ENCODE data around the gene ADAMTSL1.

Gene ADAMTSL1

DNA sequence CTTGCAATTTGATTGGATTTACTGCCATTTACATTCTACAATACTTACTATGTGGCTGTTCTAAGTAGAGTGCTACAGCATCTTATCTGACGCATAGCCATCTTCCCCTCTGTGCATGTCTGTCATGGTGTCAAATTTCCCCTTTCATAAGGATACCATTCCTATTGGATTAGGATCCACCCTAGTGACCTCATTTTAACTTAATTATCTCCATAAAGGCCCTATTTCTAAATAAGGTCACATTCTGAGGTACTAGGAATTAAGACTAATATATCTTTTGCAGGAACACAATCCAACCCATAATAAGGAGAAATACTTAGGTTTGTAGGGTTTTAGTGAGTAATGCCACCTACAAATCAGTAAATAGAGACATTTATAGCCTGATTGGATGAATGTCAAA is 268.0 kb downstream of the ADAMTSL1 start:
- DNase-seq = no peak

DNA sequence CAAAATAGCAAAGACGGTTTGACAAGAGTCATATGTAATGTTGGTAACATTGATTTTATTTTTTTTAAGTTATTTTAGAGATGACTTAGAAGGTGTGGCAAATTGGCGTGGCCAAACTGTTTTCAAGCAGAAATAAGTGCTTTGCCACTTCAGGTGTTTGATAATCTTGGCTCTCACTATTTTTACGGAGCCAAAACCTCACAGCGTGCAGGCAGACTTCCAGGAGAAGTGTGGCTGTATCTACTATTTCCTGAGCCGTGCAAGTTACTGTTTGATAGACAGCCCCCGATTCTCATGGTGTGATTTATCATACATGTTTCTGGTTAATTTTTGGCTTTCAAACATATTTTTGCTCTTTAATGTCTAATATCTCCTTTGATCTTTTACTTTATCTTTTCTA is 269.5 kb downstream of the ADAMTSL1 start:
- DNase-seq = no peak

DNA sequence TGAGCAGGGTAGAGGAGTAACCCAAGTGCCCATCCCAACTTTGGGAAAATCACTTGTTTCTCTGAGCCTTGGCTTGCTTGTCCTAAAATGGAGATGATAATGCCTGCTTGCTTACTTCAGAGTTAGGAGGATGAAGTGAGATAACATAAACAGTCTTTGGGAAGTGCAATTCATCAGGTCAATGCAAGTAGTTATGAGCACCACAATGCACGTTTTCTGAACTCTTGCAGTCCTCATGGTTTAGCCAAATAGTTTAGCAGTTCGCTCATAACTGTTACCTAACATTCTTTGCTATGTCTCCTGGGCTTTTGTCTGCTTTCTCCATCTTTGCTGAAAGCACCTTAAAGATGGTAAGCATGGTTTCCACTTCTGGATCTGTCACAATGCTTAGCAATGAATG is 270.0 kb downstream of the ADAMTSL1 start:
- no peak for DNase-seq

DNA sequence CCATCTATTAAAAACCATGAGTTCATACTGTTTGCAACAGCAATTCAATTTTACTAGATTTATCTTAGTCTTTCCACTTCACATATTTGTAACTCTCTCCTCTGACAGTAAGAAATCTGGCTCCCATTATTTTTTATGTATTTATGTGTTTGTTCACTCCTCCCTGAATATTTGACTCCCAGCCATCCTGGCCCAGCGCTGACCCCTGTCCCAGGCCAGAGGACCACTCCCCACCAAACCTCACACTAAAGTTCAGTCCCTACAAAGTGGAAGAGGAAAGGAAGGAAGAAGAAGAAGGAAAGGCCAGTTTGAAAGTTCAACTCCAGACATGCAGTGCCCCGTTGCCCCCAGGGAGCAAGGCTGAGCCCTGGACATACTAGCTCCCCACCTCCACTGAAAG is 271.8 kb downstream of the ADAMTSL1 start:
- DNase-seq = no peak

DNA sequence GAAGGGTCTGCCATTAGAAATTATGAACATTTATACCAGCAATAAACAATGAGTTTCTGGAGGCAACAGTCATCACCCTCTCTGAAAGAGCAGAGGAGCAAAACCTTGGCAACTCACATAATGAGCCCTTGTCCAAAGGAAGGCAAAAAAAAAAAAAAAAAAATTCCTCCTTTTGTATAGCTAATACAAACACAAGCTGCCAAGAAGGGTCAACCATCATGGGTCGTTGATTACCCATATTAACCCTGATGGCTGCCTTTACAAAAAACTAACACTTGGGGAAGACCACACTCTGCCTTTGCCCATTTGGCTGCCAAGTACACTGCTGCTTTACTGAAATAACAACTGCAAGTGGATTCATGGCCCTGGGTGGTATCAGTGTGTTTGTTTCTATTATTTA is 272.7 kb downstream of the ADAMTSL1 start:
- peak in 7 of 14 donors; percentile 2 to 39 (median 16) for DNase-seq

DNA sequence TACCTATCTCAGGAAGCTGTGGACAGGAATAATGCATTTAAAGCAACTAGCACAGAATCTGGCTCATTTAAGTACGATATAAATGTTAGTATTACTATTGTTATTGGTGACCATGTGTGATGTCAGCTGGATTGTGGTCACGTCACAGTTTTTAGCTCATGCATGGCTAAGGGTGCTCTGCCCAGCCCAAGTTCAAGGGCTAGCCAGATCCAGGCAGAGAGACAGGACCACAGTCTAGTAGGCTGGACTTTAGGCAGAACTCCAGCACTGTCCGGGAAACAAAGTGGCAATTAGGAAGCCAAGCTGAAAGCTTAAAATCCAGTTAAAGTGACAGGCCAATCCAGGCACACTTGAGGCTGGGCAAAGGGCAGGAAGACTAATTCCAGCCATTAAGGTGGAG is 273.6 kb downstream of the ADAMTSL1 start:
- peak in 7 of 14 donors; percentile 2 to 60 (median 6) for DNase-seq

DNA sequence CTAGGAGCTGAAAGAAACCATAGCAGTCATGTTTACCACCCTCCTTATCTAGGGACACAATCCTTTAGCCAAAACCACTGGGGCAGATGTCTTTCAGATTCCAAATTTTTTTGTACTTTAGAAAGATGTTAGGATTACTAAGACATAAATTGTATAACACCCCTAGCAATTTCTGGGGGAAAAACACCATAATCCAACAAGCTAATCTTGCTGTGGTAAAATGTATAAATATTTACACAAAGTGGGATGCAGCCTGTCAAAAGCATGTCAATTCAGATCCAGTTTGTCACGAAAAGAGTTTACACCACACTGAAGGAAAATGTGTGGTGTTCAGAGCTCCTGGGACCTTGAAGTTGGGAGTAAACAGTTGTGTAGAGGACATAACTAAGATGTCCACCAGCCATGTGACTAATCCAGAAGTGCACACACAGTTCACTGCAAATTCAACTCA is 274.3 kb downstream of the ADAMTSL1 start:
- DNase-seq = no peak

DNA sequence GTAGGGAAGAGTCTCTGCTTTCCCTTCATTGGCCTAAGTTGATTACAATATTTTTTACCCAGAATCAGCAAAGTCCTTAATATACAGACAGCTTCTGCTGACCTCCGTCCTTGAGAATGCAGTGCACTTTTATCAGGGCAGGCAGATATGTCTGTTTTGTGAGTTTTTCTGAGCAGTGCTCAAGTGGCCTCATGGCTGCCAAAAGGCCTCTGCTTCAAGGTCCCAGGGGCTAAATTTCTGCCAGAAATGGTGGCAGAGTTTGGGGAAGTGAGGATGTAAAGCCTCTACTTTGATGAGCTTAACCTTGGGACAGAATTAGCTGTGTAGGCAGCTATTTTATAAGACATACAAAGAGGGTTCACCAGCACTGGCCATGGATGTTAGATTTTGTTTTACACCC is 275.8 kb downstream of the ADAMTSL1 start:
- DNase-seq = no peak

DNA sequence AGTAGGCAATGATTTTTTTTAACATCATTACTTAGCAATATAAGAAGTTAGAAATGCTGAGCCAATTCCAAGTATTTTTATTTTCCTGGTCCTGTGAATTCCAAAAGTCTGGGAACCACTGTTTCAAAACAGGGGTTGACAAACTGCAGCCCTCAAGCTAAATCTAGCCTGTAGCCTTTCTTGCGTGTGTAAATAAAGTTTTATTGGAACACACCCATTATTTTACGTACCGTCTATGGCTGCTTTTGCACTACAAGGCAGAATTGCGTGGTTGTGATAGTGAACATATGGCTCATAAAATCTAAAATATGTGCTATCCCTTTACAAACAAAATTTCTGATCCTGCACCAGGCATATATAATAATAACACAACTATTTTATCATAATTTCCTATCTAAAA is 280.0 kb downstream of the ADAMTSL1 start:
- DNase-seq = no peak

DNA sequence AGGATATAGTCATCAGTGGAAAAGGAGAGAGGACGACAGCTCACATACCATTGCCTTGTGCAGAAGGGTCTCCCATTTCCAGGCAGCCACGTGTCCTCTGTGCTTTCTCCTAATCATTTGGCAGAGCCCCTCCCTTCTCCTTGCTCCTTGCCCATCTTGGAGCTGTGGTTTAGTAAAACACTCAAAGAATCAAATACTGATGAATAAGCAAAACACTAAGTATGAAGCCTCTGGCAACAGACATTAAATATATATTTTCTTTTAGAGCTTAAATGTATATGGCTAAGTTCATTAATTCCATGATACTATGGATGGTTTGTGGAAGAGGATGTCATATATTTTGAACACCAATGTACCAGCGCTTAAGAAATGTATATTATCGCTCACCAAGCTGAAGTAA is 280.6 kb downstream of the ADAMTSL1 start:
- no peak for DNase-seq

DNA sequence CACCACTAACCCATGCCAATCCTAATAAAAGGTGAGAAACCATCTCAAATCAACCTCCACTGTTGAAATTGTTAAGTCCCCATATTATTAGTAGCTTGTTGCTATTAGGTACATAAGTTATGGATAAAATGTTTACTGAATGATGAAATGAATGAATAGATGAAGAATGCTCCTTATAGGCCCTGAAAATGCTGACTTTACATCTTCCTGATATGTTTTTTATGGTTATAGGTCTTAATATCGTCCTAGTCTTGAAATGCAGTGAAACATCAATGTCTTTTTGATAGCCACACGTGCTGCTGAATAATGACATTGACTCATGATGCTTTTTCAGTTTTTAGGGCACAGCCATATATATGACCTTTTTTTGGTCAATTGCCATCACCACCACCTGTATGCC is 281.3 kb downstream of the ADAMTSL1 start:
- no peak for DNase-seq

DNA sequence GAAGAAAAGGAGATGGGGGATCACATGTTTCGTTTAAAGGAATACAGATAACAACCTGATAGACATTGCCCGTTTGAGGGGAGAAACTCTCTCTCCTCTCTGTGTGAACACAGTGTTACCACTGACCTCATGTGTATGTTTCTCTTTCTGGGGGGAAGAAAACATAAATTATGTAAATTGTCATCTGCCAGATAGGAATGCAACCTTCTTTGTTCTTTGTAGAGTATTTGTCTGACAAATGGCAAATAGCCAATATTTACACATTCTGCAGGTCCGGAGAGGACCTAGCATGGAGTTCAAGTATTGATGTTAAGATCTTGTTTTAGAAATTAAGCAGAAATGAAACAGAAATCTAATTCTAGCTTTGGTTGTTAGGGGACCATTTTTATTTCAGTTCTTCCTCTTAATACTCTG is 282.8 kb downstream of the ADAMTSL1 start:
- no peak for DNase-seq

DNA sequence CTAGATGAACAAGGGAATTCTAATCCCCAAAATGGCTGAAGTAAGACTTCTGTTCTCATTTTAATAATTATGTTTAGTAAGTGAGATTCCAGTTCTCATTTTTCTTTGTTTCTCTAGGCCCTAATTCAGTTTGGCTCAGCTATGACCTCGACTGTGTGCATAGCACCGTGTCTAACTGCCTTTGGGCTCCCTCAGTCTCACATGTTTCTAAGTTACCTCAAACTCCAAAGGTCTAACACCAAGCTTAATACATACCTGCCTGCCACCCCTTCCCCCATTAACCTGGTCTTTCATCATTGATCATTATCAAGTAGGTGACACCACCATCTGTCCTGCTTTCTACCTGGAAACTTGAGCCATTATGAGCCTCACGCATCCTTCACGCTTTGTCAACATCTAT is 285.9 kb downstream of the ADAMTSL1 start:
- DNase-seq = no peak

DNA sequence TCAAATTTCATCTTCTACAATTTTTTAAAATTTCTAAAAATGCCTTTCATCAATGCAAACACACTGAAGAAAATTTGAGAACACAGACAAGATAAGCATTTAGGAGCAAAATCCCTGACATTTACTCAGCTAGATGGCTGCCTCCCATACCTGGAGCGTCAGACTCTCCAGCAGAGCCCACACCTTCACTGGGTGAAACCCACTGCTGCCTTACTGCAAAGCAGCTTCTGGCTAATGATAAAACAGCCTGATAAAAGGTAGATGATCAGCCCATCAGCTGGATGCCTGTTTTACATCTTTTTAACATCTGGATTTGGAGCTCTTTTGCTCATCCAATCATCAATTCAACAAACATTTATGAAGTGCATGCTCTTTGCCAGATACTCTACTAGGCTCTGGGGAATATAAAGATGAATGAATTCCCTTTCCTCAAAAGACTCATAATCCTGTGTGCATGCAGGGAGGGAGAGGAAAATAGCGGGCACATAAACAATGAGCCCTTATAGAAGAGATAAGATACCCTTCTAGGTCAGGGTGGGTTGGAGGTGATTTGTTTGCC is 287.9 kb downstream of the ADAMTSL1 start:
- no peak for DNase-seq

DNA sequence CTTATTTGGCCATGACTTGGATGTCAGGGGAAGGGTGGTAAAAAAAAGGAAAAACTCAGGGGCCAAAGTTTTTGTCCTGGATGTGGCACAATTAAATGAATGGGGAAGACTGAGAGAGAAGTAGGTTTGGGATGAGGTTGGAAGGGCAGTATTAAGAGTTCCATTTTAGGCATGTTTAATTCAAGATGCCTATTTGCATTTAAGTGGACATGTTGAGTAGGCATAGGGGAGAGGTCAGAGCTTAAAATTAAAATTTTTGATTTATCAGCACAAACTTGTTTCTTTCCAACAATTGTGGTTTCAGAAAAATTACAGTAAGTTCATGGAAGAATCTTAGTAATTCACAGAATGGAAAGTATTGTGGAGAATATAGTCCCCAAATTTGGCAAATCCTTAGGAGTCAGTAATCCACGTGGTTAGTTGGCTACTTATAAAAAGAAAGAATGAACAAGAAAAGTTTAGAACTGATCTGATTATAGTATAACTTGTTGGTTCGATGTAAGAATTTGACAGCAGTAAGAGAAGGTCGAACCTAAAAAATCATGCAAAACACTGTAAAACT is 293.1 kb downstream of the ADAMTSL1 start:
- DNase-seq = no peak

DNA sequence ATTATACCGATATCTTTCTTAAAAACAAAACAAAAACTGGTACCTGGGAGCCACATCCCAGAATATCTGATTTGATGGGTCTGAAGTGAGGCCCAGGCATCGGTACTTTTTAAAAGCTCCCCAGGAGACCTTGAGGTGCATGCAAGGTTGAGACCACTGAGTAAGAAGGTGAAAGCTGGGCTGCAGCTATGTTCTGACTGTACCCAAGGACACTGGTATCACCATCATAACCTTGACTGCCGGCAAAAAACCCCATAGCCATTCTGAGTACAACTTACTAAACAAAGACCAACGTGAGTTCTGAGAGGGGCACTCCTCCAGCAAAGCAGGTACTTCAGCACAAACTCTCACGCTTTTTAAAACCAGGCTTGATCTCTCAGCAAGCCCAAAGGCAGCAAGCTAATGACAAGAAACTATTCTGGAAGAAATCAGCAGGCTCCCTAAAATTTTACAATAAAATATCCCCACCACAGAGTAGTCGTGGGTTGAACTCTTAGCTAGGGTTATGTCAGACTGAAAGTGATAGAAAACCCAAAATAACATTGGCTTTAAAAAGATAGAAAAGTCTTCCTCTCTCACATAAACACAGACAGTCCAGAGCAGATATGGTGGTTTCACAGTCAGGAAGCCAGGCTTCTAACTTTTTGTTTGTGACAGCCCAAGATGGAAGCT is 295.1 kb downstream of the ADAMTSL1 start:
- DNase-seq = no peak

DNA sequence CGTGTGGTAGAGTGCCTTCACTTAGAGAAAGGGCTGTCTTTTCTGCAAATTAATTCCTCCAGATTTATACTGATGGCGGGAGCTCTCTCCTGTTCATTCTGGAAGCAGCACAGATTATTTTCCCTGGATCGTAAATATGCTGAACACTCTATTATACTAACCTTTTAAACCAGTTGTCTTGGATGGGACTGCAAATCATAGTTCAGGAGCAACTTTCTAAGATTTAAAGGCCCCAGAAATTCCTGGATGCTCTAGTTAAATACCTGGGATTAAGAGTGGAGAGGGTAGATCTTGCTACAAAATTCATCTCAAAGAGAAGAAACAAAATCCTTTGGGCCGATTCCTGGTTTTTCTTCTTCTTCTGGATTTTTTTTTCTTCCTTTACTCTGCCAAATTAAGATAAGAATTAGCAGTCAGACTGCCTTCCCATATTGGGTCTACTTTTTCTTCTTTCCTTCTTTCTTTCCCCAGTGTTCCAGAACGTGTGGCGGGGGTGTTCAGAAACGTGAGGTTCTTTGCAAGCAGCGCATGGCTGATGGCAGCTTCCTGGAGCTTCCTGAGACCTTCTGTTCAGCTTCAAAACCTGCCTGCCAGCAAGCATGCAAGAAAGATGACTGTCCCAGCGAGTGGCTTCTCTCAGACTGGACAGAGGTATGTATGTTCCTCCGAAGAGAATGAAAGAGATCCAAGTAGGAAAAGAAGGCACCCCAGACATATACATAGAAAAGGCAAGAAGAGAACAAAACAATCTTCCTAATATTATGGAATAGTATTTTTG is 296.4 kb downstream of the ADAMTSL1 start:
- no peak for DNase-seq

DNA sequence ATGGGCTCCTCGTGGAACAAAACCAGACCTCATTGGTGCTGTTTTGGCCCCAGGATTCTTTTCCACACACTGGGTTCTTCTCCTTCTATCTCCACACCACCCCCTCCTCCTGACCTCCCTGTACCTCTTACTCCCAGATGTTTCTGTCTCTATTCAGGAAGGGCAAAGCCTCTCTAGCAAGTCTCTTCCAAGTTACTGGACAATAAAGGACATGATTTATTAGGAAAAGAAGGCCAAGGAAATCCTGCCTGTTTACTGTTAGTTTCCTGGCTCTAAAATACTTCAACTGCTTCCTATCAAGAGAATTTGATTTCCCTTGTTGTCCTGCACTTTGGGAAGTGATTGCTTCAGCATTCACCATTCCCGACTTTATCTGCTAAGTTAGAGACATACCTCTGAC is 297.1 kb downstream of the ADAMTSL1 start:
- no peak for DNase-seq

DNA sequence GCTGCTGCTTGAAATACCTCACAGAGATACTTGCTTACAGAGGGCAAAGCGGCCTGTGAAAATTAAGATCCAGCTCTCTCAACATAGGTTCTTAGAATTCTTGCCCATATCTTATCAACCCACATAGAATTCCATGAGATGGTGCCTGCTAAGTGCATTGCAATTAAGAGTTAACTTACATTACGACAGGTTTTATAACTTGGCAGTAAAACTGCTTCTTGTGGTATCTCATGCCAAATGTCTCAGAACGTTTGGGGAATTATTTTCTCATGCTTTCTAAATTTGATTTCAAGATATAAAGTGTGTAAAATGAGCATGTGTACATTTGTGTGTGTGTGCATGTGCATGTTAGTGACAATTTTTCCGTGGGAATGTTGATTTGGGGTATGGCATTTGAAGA is 297.8 kb downstream of the ADAMTSL1 start:
- no peak for DNase-seq

DNA sequence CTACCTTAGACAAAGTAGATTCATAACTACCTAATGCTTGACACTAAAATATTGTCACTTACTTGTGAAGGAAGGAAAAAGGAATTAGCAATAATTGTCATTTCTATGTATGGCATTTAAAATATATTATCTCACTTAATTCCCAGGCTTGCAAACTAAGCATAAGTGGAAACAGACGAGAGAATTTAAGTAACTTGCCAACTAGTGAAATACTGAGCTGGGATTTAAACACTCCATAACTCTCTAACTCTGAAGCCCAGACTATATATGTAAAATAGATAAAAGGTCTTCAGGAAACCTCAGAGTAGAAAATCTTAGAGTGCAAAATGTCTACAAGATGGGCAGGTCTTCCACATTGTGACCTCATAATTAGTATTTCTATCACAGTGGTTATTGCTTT is 301.3 kb downstream of the ADAMTSL1 start:
- no peak for DNase-seq

DNA sequence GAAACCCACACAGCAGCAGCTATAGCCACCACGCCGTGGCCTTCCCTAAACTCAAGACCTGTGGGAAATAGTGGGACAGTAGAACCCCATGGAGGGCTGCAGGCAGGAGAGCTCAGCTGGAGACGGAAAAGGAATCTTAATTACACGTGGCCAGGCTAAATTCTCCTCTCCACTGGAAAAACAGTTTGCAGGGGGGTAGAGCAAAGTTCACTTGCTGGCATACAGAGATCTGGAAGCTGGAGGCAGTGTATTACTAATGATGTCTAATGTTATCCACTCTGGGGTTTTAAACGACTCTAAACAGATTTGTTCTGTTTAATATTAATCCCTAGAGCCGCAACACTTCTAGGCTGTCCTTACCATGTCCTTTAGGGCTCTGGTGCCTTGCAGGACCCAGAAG is 302.0 kb downstream of the ADAMTSL1 start:
- no peak for DNase-seq

DNA sequence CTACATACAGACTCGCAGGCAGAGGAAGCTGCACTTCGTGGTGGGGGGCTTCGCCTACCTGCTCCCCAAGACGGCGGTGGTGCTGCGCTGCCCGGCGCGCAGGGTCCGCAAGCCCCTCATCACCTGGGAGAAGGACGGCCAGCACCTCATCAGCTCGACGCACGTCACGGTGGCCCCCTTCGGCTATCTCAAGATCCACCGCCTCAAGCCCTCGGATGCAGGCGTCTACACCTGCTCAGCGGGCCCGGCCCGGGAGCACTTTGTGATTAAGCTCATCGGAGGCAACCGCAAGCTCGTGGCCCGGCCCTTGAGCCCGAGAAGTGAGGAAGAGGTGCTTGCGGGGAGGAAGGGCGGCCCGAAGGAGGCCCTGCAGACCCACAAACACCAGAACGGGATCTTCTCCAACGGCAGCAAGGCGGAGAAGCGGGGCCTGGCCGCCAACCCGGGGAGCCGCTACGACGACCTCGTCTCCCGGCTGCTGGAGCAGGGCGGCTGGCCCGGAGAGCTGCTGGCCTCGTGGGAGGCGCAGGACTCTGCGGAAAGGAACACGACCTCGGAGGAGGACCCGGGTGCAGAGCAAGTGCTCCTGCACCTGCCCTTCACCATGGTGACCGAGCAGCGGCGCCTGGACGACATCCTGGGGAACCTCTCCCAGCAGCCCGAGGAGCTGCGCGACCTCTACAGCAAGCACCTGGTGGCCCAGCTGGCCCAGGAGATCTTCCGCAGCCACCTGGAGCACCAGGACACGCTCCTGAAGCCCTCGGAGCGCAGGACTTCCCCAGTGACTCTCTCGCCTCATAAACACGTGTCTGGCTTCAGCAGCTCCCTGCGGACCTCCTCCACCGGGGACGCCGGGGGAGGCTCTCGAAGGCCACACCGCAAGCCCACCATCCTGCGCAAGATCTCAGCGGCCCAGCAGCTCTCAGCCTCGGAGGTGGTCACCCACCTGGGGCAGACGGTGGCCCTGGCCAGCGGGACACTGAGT is 303.2 kb downstream of the ADAMTSL1 start:
- DNase-seq = no peak
